ENCODE measurements around the gene CSH1. TPM values are rescaled to one million over a fixed set of nuclear protein-coding genes. Genes with fewer than 3 reads are reported as not detected.
"Not testable (repeated sequence)": the region's sequence is repeated elsewhere in the genome, so short reads cannot be mapped to it uniquely, and the experiment has no call there.

Gene CSH1
- total and polyA plus RNA-seq, 2 donors (not counting 3 experiments of a cell fraction or from before 2014, with no cell fraction given) = not detected

DNA sequence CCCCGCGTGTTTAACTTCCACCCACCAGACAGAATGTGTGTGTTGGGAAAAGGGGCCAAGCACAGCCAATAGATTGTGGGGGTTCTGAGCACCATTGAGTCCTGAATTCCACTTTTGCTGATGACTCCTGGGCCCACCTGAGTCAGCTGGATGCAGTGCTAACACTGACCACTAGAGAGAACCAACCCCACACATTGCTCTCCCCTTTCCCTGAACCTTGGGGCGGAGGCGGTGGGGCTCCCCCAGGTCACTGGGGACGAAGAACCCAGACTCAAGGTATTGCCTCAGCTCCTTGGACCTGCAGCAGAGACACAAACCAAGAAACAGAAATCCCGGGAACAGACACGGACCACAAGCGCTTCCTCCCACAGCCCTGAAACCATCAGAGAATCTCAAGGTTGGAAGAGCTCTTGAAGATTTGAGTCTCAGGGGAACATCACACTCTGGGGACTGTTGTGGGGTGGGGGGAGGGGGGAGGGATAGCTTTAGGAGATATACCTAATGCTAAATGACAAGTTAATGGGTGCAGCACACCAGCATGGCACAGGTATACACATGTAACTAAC, 22.2 kb downstream of the CSH1 start:
- H3K4me1 ChIP-seq (ENCODE audit: control insufficient read depth, extremely low read depth, insufficient read depth, low read length); H3K79me2 ChIP-seq (ENCODE audit: control insufficient read depth, insufficient read depth, low read length); H3K4me3 ChIP-seq (replicated peaks in 1 of 3; ENCODE audit: insufficient read depth in 1 of 3, low read depth in 1 of 3, low read length in 3 of 3); H3K27ac ChIP-seq (ENCODE audit: insufficient read depth, low read depth, low read length); H3K9ac ChIP-seq (replicated peaks; ENCODE audit: extremely low read depth, insufficient read depth, low read length); BruUV-seq (replicated peaks); POLR2A ChIA-PET; dilution Hi-C loops (cut with MboI; ENCODE audit: extremely low pct_ligation_motif_present, low sequenced_read_pairs); H4K20me1 ChIP-seq (replicated peaks; ENCODE audit: control insufficient read depth, extremely low read depth, insufficient read depth, low read length); H3K9me3 ChIP-seq (replicated peaks; ENCODE audit: control insufficient read depth, insufficient read depth, low read length); H3K9me1 ChIP-seq (replicated peaks; ENCODE audit: control insufficient read depth, extremely low read depth, insufficient read depth, low read length); FAIRE-seq; H3K4me2 ChIP-seq (ENCODE audit: insufficient read depth, low read length); DNase-seq (ENCODE audit: low read depth, low spot score); intact Hi-C loops (cut with micrococcal nuclease); H3K27me3 ChIP-seq (ENCODE audit: control insufficient read depth in 2 of 2, insufficient read depth in 2 of 2, low read length in 2 of 2); H2AFZ ChIP-seq (ENCODE audit: low read depth, low read length); H3K36me3 ChIP-seq (ENCODE audit: control insufficient read depth in 2 of 2, extremely low read depth in 1 of 2, insufficient read depth in 2 of 2, low read length in 2 of 2): not testable (repeated sequence)
- CTCF ChIA-PET = interaction anchor here (1.4 to 2.0 kb wide), 2 partner anchors 8 to 9 kb away, joined by 3 to 8 read pairs; no protein-coding TSS in a partner anchor

DNA sequence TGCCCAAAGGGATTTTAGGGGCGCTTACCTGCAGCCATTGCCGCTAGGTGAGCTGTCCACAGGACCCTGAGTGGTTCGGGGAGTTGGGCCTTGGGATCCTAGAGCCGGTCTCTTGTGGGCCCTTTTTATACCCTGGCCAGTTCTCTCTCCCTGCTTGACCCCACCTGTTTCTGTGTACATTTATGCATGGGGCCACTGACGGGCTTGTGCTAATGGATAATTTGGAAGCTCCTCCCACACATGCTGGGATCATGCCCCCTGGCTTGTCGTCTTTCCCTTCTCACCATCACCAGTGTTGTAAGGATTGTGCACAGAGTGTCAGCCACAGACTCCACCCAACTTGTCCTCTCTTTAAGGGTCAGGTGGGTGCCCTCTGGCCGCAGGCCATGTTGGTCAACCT, 22.8 kb downstream of the CSH1 start, which contains the start of gene CSH2:
CSH2 (minus strand) TSS at position 101 of the 400 bp plus-strand sequence; CDS start at position 38, 63 bp downstream.
- H3K4me1 ChIP-seq (ENCODE audit: control insufficient read depth, extremely low read depth, insufficient read depth, low read length); intact Hi-C loops (cut with micrococcal nuclease); H2AFZ ChIP-seq (ENCODE audit: low read depth, low read length); DNase-seq (ENCODE audit: low read depth, low spot score); dilution Hi-C loops (cut with MboI; ENCODE audit: extremely low pct_ligation_motif_present, low sequenced_read_pairs); H3K9me3 ChIP-seq (replicated peaks; ENCODE audit: control insufficient read depth, insufficient read depth, low read length); H3K27ac ChIP-seq (ENCODE audit: insufficient read depth, low read depth, low read length); BruUV-seq (replicated peaks); H3K27me3 ChIP-seq (ENCODE audit: control insufficient read depth in 2 of 2, insufficient read depth in 2 of 2, low read length in 2 of 2); H3K9ac ChIP-seq (replicated peaks; ENCODE audit: extremely low read depth, insufficient read depth, low read length); H3K79me2 ChIP-seq (ENCODE audit: control insufficient read depth, insufficient read depth, low read length); H4K20me1 ChIP-seq (replicated peaks; ENCODE audit: control insufficient read depth, extremely low read depth, insufficient read depth, low read length); H3K36me3 ChIP-seq (ENCODE audit: control insufficient read depth in 2 of 2, extremely low read depth in 1 of 2, insufficient read depth in 2 of 2, low read length in 2 of 2); H3K9me1 ChIP-seq (replicated peaks; ENCODE audit: control insufficient read depth, extremely low read depth, insufficient read depth, low read length); H3K4me2 ChIP-seq (ENCODE audit: insufficient read depth, low read length); FAIRE-seq; H3K4me3 ChIP-seq (replicated peaks in 1 of 3; ENCODE audit: insufficient read depth in 1 of 3, low read depth in 1 of 3, low read length in 3 of 3); POLR2A ChIA-PET: not testable (repeated sequence)
- CTCF ChIA-PET = interaction anchor here (1.4 to 2.0 kb wide), 2 partner anchors 8 to 9 kb away, joined by 3 to 8 read pairs; no protein-coding TSS in a partner anchor

GRCh38 chr17:63871646-63872365, 24.6 kb downstream of the CSH1 start:
- H3K27me3 ChIP-seq (ENCODE audit: control insufficient read depth in 2 of 2, insufficient read depth in 2 of 2, low read length in 2 of 2); H3K9me1 ChIP-seq (replicated peaks; ENCODE audit: control insufficient read depth, extremely low read depth, insufficient read depth, low read length); H2AFZ ChIP-seq (ENCODE audit: low read depth, low read length); FAIRE-seq; intact Hi-C loops (cut with micrococcal nuclease); H3K4me3 ChIP-seq (replicated peaks in 1 of 3; ENCODE audit: insufficient read depth in 1 of 3, low read depth in 1 of 3, low read length in 3 of 3); POLR2A ChIA-PET; H3K4me2 ChIP-seq (ENCODE audit: insufficient read depth, low read length); H4K20me1 ChIP-seq (replicated peaks; ENCODE audit: control insufficient read depth, extremely low read depth, insufficient read depth, low read length); CTCF ChIA-PET; H3K9ac ChIP-seq (replicated peaks; ENCODE audit: extremely low read depth, insufficient read depth, low read length); H3K79me2 ChIP-seq (ENCODE audit: control insufficient read depth, insufficient read depth, low read length); dilution Hi-C loops (cut with MboI; ENCODE audit: extremely low pct_ligation_motif_present, low sequenced_read_pairs); H3K4me1 ChIP-seq (ENCODE audit: control insufficient read depth, extremely low read depth, insufficient read depth, low read length); DNase-seq (ENCODE audit: low read depth, low spot score); H3K36me3 ChIP-seq (ENCODE audit: control insufficient read depth in 2 of 2, extremely low read depth in 1 of 2, insufficient read depth in 2 of 2, low read length in 2 of 2); H3K9me3 ChIP-seq (replicated peaks; ENCODE audit: control insufficient read depth, insufficient read depth, low read length); H3K27ac ChIP-seq (ENCODE audit: insufficient read depth, low read depth, low read length); BruUV-seq (replicated peaks): not testable (repeated sequence)

GRCh38 chr17:63870292-63870665, 26.1 kb downstream of the CSH1 start:
- H3K4me1 ChIP-seq (ENCODE audit: control insufficient read depth, extremely low read depth, insufficient read depth, low read length); FAIRE-seq; H3K9ac ChIP-seq (replicated peaks; ENCODE audit: extremely low read depth, insufficient read depth, low read length); H3K9me3 ChIP-seq (replicated peaks; ENCODE audit: control insufficient read depth, insufficient read depth, low read length); H3K79me2 ChIP-seq (ENCODE audit: control insufficient read depth, insufficient read depth, low read length); H3K36me3 ChIP-seq (ENCODE audit: control insufficient read depth in 2 of 2, extremely low read depth in 1 of 2, insufficient read depth in 2 of 2, low read length in 2 of 2); dilution Hi-C loops (cut with MboI; ENCODE audit: extremely low pct_ligation_motif_present, low sequenced_read_pairs); DNase-seq (ENCODE audit: low read depth, low spot score); H3K9me1 ChIP-seq (replicated peaks; ENCODE audit: control insufficient read depth, extremely low read depth, insufficient read depth, low read length); H3K4me2 ChIP-seq (ENCODE audit: insufficient read depth, low read length); H4K20me1 ChIP-seq (replicated peaks; ENCODE audit: control insufficient read depth, extremely low read depth, insufficient read depth, low read length); H3K27ac ChIP-seq (ENCODE audit: insufficient read depth, low read depth, low read length); H3K27me3 ChIP-seq (ENCODE audit: control insufficient read depth in 2 of 2, insufficient read depth in 2 of 2, low read length in 2 of 2); POLR2A ChIA-PET; intact Hi-C loops (cut with micrococcal nuclease); H3K4me3 ChIP-seq (replicated peaks in 1 of 3; ENCODE audit: insufficient read depth in 1 of 3, low read depth in 1 of 3, low read length in 3 of 3); BruUV-seq (replicated peaks); H2AFZ ChIP-seq (ENCODE audit: low read depth, low read length): not testable (repeated sequence)
- CTCF ChIA-PET = interaction anchor here (0.9 to 1.1 kb wide), 2 partner anchors 10 to 21 kb away, joined by 4 to 6 read pairs; no protein-coding TSS in a partner anchor
